Smooth muscle cell (in vitro differentiated cells): ENCODE measurements around the gene STK17A. TPM values are rescaled to one million over a fixed set of nuclear protein-coding genes. Genes with fewer than 3 reads are reported as not detected.
A peak's percentile ranks its signal among the peaks of the same experiment; 100 is the strongest.

Source experiments
- DNase-seq: peaks from one replicate; lab custom pipeline; 2025; ENCODE audit not compliant: unreplicated experiment; lab: John Stamatoyannopoulos, UW
- H2AFZ ChIP-seq: fragments of 200-600 bp; sonication (generic); 2 replicates; pipeline ENCODE4 v1.6.0; 2016; ENCODE audit warnings: antibody characterized with exemption, low read depth, mild to moderate bottlenecking
- H3F3A ChIP-seq: fragments of 200-600 bp; sonication (generic); 2 replicates; pipeline ENCODE4 v1.6.0; 2017; ENCODE audit warnings: antibody characterized with exemption, low read depth
- H3K27ac ChIP-seq: fragments of 200-600 bp; sonication (generic); 2 replicates; pipeline ENCODE4 v1.5.1; 2016; ENCODE audit warnings: low read depth, mild to moderate bottlenecking
- H3K27me3 ChIP-seq: fragments of 200-600 bp; sonication (generic); 2 replicates; pipeline ENCODE4 v1.6.1; 2016; ENCODE audit warnings: low read depth, mild to moderate bottlenecking
- H3K36me3 ChIP-seq: fragments of 200-600 bp; sonication (generic); 2 replicates; pipeline ENCODE4 v1.5.1; 2016; ENCODE audit warnings: low read depth
- H3K4me1 ChIP-seq: fragments of 200-600 bp; sonication (generic); 2 replicates; pipeline ENCODE4 v1.5.1; 2016; ENCODE audit warnings: low read depth
- H3K4me2 ChIP-seq: fragments of 200-600 bp; sonication (generic); 2 replicates; pipeline ENCODE4 v1.6.0; 2016; ENCODE audit warnings: mild to moderate bottlenecking
- H3K4me3 ChIP-seq: fragments of 200-600 bp; sonication (generic); 2 replicates; pipeline ENCODE4 v1.5.1; 2016; ENCODE audit warnings: mild to moderate bottlenecking
- H3K79me2 ChIP-seq: fragments of 200-600 bp; sonication (generic); 2 replicates; pipeline ENCODE4 v1.6.0; 2016; ENCODE audit warnings: low read depth, mild to moderate bottlenecking
- H3K9ac ChIP-seq: fragments of 200-600 bp; sonication (generic); 2 replicates; pipeline ENCODE4 v1.6.0; 2016; ENCODE audit warnings: low read depth
- H3K9me3 ChIP-seq: fragments of 200-600 bp; sonication (generic); replicated peaks from 2 replicates; pipeline ENCODE4 v1.5.1; 2016; ENCODE audit warnings: low read depth
- H4K20me1 ChIP-seq: fragments of 200-600 bp; sonication (generic); 2 replicates; pipeline ENCODE4 v1.6.0; 2016; ENCODE audit warnings: low read depth
- WGBS: methylation state at CpG from one replicate; pipeline ENCODE4 v1.1.7; 2016; ENCODE audit warnings: low lambda C conversion rate; 5-methylcytosine and 5-hydroxymethylcytosine counted together
- polyA plus RNA-seq: library from polyadenylated mRNA; unstranded; fragments of >200 nt; fragmentation: Nextera tagmentation; extraction: Ambion mirVana; gene quantifications from 2 replicates; pipeline ENCODE4 v1.2.1, GENCODE V29; 2016
- total RNA-seq: library from RNA; depleted of rRNA; stranded (reverse); fragments of >200 nt; gene quantifications from 2 replicates; pipeline ENCODE4 v1.2.3, GENCODE V29; 2014
- TF ChIP-seq, protein P1 (sequence below): fragments of 200-600 bp; sonication (generic); IDR thresholded peaks from 2 replicates; pipeline ENCODE4 v1.5.1; 2017; ENCODE audit warnings: borderline replicate concordance, mild to moderate bottlenecking, antibody characterized with exemption; ENCODE audit not compliant: insufficient read depth, poor library complexity, severe bottlenecking

Gene STK17A
- total and polyA plus RNA-seq, 2 experiments from 2014 or later = 21.0 to 28.2 TPM

DNA sequence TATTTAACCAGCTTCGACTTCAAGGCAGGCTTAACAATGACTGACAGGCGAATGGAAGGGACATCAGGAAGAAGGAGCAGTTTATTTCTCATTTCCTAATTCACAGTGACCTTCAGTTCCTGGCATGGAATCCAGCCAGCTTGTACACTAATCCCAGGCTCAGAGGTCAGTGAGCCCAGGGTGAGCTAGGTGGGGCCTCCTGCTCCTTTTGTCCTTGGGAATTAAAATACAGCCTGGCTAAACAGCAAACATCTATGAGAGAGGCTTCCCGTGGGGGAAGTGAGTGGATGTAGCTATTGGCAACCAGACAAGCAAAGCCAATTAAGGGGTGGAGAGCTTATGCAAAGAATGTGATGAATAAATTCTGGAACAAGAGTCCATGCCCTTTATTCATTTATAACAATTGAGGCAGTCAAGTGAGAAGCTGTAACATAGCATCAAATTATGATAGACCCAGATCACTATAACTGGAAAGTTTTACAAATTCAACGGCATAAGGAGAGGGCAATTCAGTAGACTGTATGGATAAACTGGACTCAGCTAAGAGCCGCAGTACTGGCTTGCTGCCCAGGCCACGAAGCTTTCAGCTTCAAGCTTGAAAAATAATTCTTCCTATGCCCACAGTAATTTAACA, 57.1 kb downstream of the STK17A start:
- DNase-seq = no peak
- H2AFZ ChIP-seq = no peak overlapping the region
- no peaks in the 10 kb centered on the region for H3K9me3 ChIP-seq
- 91% methylated on average over 6 of the region's 6 CpGs for WGBS
- H3K4me2 ChIP-seq = no peak overlapping the region
- H3K4me3 ChIP-seq = no peak overlapping the region
- no peak overlapping the region for H3K9ac ChIP-seq
- no peaks in the 10 kb centered on the region for H3F3A ChIP-seq
- TF ChIP-seq, protein P1, sequence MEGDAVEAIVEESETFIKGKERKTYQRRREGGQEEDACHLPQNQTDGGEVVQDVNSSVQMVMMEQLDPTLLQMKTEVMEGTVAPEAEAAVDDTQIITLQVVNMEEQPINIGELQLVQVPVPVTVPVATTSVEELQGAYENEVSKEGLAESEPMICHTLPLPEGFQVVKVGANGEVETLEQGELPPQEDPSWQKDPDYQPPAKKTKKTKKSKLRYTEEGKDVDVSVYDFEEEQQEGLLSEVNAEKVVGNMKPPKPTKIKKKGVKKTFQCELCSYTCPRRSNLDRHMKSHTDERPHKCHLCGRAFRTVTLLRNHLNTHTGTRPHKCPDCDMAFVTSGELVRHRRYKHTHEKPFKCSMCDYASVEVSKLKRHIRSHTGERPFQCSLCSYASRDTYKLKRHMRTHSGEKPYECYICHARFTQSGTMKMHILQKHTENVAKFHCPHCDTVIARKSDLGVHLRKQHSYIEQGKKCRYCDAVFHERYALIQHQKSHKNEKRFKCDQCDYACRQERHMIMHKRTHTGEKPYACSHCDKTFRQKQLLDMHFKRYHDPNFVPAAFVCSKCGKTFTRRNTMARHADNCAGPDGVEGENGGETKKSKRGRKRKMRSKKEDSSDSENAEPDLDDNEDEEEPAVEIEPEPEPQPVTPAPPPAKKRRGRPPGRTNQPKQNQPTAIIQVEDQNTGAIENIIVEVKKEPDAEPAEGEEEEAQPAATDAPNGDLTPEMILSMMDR = no peak
- peaks cover 5% of the 10 kb centered on the region for H3K36me3 ChIP-seq
- H3K27me3 ChIP-seq = no peaks in the 10 kb centered on the region
- peak overlapping the region; percentile 43 for H3K27ac ChIP-seq
- H3K4me1 ChIP-seq = peaks cover 14% of the 10 kb centered on the region
- H3K79me2 ChIP-seq = no peaks in the 10 kb centered on the region
- no peaks in the 10 kb centered on the region for H4K20me1 ChIP-seq

DNA sequence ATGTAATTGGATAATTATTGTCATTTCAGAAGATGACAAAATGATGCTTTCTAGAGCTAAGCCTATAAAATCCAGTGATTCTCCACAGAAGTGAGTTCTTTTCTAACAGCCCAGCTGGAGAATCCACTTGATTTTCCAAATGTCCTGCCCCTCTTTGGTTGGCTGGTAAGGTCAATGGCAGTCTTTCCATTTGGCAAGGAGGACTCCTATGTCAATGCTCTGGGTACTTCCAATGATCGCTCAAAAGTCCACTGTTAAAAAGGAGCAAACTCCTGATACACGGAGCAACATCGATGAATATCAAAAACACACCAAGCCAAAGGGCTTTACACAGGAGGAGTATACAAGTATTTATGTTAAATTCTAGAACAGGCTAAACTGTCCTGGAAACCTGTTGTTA, 57.8 kb downstream of the STK17A start:
- Histone ChIP-seq H3K27me3 (no peaks in the 10 kb centered on the region), H4K20me1 (no peaks in the 10 kb centered on the region), H3K79me2 (no peaks in the 10 kb centered on the region), H3K27ac (peak overlapping the region; percentile 43), H3K4me1 (peaks cover 14% of the 10 kb centered on the region), H3K9ac (no peak overlapping the region), H3K36me3 (no peaks in the 10 kb centered on the region), H3K4me3 (no peak overlapping the region), H3K9me3 (no peaks in the 10 kb centered on the region), H2AFZ (no peak overlapping the region), H3K4me2 (no peak overlapping the region), H3F3A (no peaks in the 10 kb centered on the region)
- DNase-seq = no peak
- TF ChIP-seq, protein P1 = no peak
- WGBS = 100% methylated on average over 3 of the region's 3 CpGs

DNA sequence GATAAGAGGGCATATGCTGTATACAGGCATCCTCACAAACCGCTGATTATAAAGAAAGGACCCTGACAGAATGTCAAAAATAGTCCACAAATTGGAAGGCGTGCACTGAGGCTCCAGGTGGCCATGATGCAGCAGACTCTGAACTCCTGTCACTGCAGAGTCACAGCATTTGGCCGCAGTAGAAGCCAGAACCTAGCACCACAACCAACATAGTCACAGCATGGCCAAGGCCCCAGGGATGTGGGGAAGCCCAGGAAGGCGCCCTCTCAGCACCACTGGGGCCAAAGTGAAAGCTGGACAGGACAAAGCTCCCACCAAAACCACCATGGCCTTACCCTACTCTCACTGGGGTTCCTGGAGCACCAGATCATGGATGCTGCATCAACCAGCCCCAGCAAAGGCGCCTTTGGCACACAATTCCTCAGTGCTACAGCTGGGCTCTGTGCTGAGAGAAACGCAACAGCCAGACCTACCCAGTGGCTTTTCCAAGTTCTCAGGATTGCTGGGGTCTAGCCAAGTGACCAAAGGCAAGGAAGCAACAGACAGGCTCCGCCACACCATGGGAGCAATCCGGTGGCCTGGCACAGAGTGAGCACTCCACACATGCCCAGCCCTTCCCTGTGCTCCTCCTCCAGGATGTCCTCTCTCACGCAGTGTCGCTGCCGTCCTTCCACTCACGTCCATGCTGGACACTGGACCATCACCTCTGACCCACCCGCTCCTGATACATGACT, 60.2 kb downstream of the STK17A start:
- over 99% methylated on average over 13 of the region's 13 CpGs for WGBS
- Histone ChIP-seq H3K36me3 (no peaks in the 10 kb centered on the region), H3K4me3 (no peak overlapping the region), H3K27ac (no peak overlapping the region), H3K27me3 (no peaks in the 10 kb centered on the region), H3K9ac (no peak overlapping the region), H3F3A (peaks cover 10% of the 10 kb centered on the region), H4K20me1 (no peaks in the 10 kb centered on the region), H3K4me1 (peaks cover 31% of the 10 kb centered on the region), H2AFZ (no peak overlapping the region), H3K9me3 (no peaks in the 10 kb centered on the region), H3K4me2 (no peak overlapping the region), H3K79me2 (no peaks in the 10 kb centered on the region)
- DNase-seq = no peak
- TF ChIP-seq, protein P1 = no peak
